ENCODE measurements around the gene STARD10. TPM values are rescaled to one million over a fixed set of nuclear protein-coding genes. Genes with fewer than 3 reads are reported as not detected.

Gene STARD10
- total and polyA plus RNA-seq, 2 donors (not counting 3 experiments of a cell fraction or from before 2014, with no cell fraction given): 16.1 to 22.5 TPM

DNA sequence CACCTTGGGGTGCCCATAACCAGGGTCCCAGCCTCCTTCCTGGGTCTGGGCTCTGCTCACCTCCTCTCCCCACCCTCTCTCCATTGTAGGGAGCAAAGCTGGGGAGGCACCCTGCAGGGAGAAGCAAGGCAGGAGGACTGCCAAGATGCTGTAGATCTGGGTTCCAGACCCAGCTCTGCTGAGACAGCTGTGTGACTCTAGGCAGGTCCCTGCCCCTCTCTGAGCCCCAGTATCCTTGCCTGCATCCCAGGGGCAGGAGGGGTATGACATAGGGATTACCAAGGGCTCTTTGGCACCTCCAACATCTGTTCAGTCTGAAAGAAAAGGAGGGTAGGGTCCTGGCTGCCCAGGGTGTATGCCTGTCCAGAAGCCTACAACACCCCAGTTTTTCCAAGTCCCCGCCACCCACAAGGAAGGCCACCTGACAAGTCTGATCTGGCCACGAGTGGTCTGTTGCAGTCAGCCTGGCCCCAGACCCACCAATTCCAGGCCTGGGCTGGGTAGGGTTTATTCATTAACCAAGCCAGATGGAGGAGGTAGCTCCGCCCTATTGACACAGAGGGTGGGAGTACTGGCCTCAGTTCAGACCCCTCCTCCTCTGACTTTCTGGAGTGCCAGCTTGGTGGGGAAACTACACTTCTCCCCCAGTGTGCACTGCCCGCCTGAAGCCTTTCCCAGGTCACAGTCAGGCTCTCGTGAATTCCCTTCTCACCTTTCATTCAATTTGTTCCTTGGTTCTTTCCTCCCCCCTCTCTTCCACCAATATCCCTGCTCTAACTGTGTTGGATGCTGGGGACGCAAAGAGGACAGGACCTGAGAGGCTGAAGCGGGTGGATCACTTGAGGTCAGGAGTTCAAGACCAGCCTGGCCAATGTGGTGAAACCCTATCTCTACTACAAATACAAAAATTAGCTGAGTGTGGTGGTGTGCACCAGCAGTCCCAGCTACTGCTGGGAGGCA lies 15.0 kb downstream of the STARD10 start:
- BruUV-seq (replicated peaks): no TSS peak
- Histone ChIP-seq H3K4me3 (replicated peaks in 1 of 3; ENCODE audit: insufficient read depth in 1 of 3, low read depth in 1 of 3, low read length in 3 of 3) (no peak overlapping the region), H3K9me1 (replicated peaks; ENCODE audit: control insufficient read depth, extremely low read depth, insufficient read depth, low read length) (no peaks in the 10 kb centered on the region), H2AFZ (ENCODE audit: low read depth, low read length) (no peak overlapping the region), H3K9me3 (replicated peaks; ENCODE audit: control insufficient read depth, insufficient read depth, low read length) (no peaks in the 10 kb centered on the region), H3K27me3 (ENCODE audit: control insufficient read depth in 2 of 2, insufficient read depth in 2 of 2, low read length in 2 of 2) (no peaks in the 10 kb centered on the region), H3K27ac (ENCODE audit: insufficient read depth, low read depth, low read length) (no peak overlapping the region), H3K4me1 (ENCODE audit: control insufficient read depth, extremely low read depth, insufficient read depth, low read length) (peaks cover 3% of the 10 kb centered on the region), H3K9ac (replicated peaks; ENCODE audit: extremely low read depth, insufficient read depth, low read length) (no peak overlapping the region), H3K79me2 (ENCODE audit: control insufficient read depth, insufficient read depth, low read length) (no peaks in the 10 kb centered on the region), H3K4me2 (ENCODE audit: insufficient read depth, low read length) (no peak overlapping the region), H3K36me3 (ENCODE audit: control insufficient read depth in 2 of 2, extremely low read depth in 1 of 2, insufficient read depth in 2 of 2, low read length in 2 of 2) (no peaks in the 10 kb centered on the region), H4K20me1 (replicated peaks; ENCODE audit: control insufficient read depth, extremely low read depth, insufficient read depth, low read length) (no peaks in the 10 kb centered on the region)
- DNase-seq (ENCODE audit: low read depth, low spot score): no peak
- ChIA-PET CTCF (interaction anchor here (1.2 to 2.7 kb wide), 3 partner anchors 8 to 54 kb away, joined by 3 to 14 read pairs (median 4); no protein-coding TSS in a partner anchor), POLR2A (interaction anchor here (0.7 kb wide), 1 partner anchor 14 kb away, joined by 3 read pairs; no protein-coding TSS in a partner anchor)
- dilution Hi-C loops (cut with MboI; ENCODE audit: extremely low pct_ligation_motif_present, low sequenced_read_pairs): no loop called here
- TF ChIP-seq MYC (IDR thresholded peaks at IDR 0.05; ENCODE audit: low read depth, low read length): no peak
- TF ChIP-seq, protein P1, sequence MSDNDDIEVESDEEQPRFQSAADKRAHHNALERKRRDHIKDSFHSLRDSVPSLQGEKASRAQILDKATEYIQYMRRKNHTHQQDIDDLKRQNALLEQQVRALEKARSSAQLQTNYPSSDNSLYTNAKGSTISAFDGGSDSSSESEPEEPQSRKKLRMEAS (IDR thresholded peaks at IDR 0.05; ENCODE audit: insufficient read depth, insufficient read length): no peak
- TF ChIP-seq, protein P2, sequence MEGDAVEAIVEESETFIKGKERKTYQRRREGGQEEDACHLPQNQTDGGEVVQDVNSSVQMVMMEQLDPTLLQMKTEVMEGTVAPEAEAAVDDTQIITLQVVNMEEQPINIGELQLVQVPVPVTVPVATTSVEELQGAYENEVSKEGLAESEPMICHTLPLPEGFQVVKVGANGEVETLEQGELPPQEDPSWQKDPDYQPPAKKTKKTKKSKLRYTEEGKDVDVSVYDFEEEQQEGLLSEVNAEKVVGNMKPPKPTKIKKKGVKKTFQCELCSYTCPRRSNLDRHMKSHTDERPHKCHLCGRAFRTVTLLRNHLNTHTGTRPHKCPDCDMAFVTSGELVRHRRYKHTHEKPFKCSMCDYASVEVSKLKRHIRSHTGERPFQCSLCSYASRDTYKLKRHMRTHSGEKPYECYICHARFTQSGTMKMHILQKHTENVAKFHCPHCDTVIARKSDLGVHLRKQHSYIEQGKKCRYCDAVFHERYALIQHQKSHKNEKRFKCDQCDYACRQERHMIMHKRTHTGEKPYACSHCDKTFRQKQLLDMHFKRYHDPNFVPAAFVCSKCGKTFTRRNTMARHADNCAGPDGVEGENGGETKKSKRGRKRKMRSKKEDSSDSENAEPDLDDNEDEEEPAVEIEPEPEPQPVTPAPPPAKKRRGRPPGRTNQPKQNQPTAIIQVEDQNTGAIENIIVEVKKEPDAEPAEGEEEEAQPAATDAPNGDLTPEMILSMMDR (IDR thresholded peaks at IDR 0.05; ENCODE audit: extremely low read depth in 1 of 2, insufficient read depth in 1 of 2, low read depth in 1 of 2, low read length in 2 of 2): no peak
- intact Hi-C loops (cut with micrococcal nuclease): no loop called here
- no peak for FAIRE-seq
